ENCODE results near the gene KLRK1.

Gene KLRK1

DNA sequence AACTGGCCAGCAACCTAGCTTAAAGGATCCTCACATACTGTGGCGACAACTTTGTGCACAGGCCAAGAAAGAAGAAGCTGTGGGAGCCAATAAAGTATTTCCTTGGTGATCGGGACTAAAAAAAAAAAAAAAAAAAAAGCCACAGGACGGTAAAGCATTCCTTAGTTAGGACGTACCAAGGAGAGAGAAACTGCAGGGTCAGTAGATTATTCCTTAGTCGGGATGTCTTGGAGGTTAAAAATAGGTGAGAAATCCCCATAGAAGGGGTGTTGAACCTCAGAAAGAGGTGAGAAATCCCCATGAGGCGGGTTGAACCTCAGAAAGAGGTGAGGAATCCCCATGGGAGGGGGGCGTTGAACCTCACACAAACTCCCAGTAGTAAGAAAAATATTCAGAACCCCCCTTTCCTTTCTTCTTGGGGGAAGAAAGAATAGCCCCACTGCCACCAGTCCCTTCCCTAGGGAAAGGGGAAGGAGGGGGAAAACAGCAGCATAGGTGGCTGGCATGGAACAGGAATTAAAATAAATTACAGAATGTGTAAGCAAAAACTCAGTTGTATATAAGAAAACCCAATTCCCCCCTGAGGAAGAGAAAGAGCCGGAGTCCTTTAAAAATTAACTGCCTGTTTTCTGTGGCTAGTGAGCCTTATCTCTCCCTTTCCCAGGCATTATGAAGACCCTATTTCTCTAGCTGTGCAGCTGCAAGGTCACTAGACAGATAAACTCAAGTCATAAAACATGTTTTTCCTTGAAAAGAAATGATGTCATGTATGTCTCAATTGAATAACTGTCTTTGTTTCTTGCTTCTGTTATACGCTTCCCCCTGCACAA lies 26.8 kb downstream of the KLRK1 start:
- H3K4me1 Mint-ChIP-seq = peaks cover 26% of the 10 kb centered on the region
- no peaks in the 10 kb centered on the region for H3K36me3 Mint-ChIP-seq (ENCODE audit: low read depth)

DNA sequence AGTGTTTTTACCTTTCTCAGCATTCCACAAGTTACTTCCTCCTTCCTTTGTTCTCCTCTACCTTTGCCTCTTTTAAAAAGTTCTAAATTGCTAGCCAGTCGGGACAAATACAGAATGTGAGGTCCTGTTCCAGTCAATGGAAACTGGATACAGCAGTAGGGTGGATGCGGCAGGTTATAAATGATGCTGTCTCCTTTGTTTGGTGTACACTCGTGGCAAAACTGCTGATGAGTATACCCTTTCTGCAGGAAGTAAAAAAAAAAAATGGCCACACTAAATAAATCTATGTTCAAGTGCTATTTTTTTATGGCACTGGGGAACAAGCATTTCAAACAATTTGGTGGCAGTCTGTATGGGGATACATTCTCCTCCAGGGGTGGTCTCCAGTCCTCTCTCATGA lies 27.5 kb downstream of the KLRK1 start:
- H3K27me3 Mint-ChIP-seq (ENCODE audit: low read depth) = no peaks in the 10 kb centered on the region
- no peak for TF ChIP-seq CTCF (IDR thresholded peaks at IDR 0.05; ENCODE audit: unreplicated experiment in 3 of 3)

More for the DNA sequence above, 26.8 kb downstream of the KLRK1 start:
- Mint-ChIP-seq H3K27ac (no peak overlapping the region), H3K9me3 (peaks cover 2% of the 10 kb centered on the region), H3K4me3 (no peak overlapping the region), H3K27me3 (ENCODE audit: low read depth) (no peaks in the 10 kb centered on the region)
- no peak for TF ChIP-seq CTCF (IDR thresholded peaks at IDR 0.05; ENCODE audit: unreplicated experiment in 3 of 3)

DNA sequence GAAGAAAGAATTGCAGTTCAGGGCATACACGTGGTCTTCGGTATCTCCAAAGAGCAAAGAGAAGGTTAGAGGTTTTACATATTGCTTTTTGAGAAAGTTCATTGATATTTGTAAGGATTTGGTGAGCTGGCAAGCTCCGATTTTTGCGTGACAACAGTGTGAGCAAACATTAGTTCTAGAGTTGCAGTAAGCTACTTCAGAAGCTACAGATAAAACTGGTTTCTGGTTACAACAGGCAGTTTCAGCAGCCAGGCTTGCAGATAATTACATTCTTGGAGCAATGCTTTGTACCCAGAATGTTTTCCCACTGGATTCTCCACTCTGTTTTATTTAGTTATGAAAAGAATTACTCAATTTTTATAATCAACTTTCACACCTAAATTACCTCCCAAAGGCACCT lies 28.2 kb downstream of the KLRK1 start:
- Mint-ChIP-seq H3K27me3 (ENCODE audit: low read depth) (no peaks in the 10 kb centered on the region), H3K27ac (peak overlapping the region in 2 of 3 experiments; percentile 92 to 99), H3K4me1 (peaks cover 16% of the 10 kb centered on the region), H3K9me3 (peaks cover 2% of the 10 kb centered on the region), H3K4me3 (peak overlapping the region; percentile 19 to 55 (median 50)), H3K36me3 (ENCODE audit: low read depth) (no peaks in the 10 kb centered on the region)
- no peak for TF ChIP-seq CTCF (IDR thresholded peaks at IDR 0.05; ENCODE audit: unreplicated experiment in 3 of 3)

More for the DNA sequence above, 27.5 kb downstream of the KLRK1 start:
- peaks cover 2% of the 10 kb centered on the region for H3K9me3 Mint-ChIP-seq
- no peak overlapping the region for H3K4me3 Mint-ChIP-seq
- no peak overlapping the region for H3K27ac Mint-ChIP-seq
- H3K4me1 Mint-ChIP-seq = peaks cover 23% of the 10 kb centered on the region
- no peaks in the 10 kb centered on the region for H3K36me3 Mint-ChIP-seq (ENCODE audit: low read depth)

DNA sequence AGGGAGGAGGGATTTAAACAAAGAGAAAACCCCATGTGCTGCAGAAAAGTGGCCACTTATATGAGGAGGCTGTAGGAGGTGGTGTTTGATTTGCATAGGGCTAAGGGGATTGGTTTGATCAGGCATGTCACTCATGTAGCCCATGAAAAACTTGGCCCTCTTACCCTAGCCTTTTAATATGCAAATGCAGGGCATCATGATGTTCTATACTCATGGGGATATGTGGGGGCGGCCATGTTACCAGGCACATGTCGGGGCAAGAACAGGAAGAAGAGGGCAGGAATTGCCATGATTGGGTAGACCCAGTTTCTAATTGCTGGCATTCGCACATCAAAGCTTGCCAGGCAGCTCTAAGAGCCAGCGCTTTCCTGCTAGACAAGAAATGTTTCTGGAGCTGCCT lies 28.8 kb downstream of the KLRK1 start:
- H3K9me3 Mint-ChIP-seq = peaks cover 4% of the 10 kb centered on the region
- no peak for TF ChIP-seq CTCF (IDR thresholded peaks at IDR 0.05; ENCODE audit: unreplicated experiment in 3 of 3)
- H3K27ac Mint-ChIP-seq = peak overlapping the region in 2 of 3 experiments; percentile 92 to 99
- H3K4me3 Mint-ChIP-seq = peak overlapping the region in 2 of 3 experiments; percentile 1 to 39
- peaks cover 15% of the 10 kb centered on the region for H3K4me1 Mint-ChIP-seq
- no peaks in the 10 kb centered on the region for H3K27me3 Mint-ChIP-seq (ENCODE audit: low read depth)
- H3K36me3 Mint-ChIP-seq (ENCODE audit: low read depth) = no peaks in the 10 kb centered on the region

- no peaks in the 10 kb centered on the region for H3K36me3 Mint-ChIP-seq (ENCODE audit: low read depth)
- no peak for TF ChIP-seq CTCF (IDR thresholded peaks at IDR 0.05; ENCODE audit: unreplicated experiment in 3 of 3)
- no peaks in the 10 kb centered on the region for H3K27me3 Mint-ChIP-seq (ENCODE audit: low read depth)
- H3K4me1 Mint-ChIP-seq = peaks cover 15% of the 10 kb centered on the region
- peak overlapping the region in 1 of 3 experiments; percentile 62 for H3K27ac Mint-ChIP-seq
- no peak overlapping the region for H3K4me3 Mint-ChIP-seq
- peaks cover 7% of the 10 kb centered on the region for H3K9me3 Mint-ChIP-seq
These were observed 30.9 kb downstream of the KLRK1 start for GRCh38 chr12:10358969-10359368.

DNA sequence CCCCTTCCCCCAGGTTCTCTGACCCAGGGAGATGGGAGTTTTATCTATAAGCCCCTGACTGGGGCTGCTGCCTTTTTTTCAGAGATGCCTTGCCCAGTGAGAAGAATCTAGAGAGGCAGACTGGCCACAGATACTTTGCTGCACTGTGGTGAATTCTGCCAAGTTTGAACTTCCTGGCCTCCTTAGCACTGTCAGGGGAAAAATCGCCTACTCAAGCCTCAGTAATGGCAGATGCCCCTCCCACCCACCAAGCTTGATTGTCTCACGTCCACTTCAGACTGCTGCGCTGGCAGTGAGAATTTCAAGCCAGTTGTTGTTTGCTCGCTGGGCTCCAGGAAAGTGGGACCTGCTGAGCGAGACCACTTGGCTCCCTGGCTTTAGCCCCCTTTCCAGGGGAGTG lies 31.7 kb downstream of the KLRK1 start:
- Mint-ChIP-seq H3K9me3 (peaks cover 9% of the 10 kb centered on the region), H3K27me3 (ENCODE audit: low read depth) (no peaks in the 10 kb centered on the region)

More for the DNA sequence above, 31.7 kb downstream of the KLRK1 start:
- Mint-ChIP-seq H3K27ac (no peak overlapping the region), H3K4me3 (no peak overlapping the region), H3K4me1 (peaks cover 15% of the 10 kb centered on the region), H3K36me3 (ENCODE audit: low read depth) (no peaks in the 10 kb centered on the region)
- TF ChIP-seq CTCF (IDR thresholded peaks at IDR 0.05; ENCODE audit: unreplicated experiment in 3 of 3) = no peak
